Hematopoietic multipotent progenitor cell treated with erythropoietin and hydrocortisone succinate and interleukin-3 and kit ligand, for 6 days (in vitro differentiated cells): ENCODE results near the gene MCM9.
"Not testable (repeated sequence)": the region's sequence is repeated elsewhere in the genome, so short reads cannot be mapped to it uniquely, and the experiment has no call there.

Experiments
- DNase-seq: peaks from one replicate; pipeline ENCODE4 v3.0.0-alpha.2; 2015

The MCM9 gene

DNA sequence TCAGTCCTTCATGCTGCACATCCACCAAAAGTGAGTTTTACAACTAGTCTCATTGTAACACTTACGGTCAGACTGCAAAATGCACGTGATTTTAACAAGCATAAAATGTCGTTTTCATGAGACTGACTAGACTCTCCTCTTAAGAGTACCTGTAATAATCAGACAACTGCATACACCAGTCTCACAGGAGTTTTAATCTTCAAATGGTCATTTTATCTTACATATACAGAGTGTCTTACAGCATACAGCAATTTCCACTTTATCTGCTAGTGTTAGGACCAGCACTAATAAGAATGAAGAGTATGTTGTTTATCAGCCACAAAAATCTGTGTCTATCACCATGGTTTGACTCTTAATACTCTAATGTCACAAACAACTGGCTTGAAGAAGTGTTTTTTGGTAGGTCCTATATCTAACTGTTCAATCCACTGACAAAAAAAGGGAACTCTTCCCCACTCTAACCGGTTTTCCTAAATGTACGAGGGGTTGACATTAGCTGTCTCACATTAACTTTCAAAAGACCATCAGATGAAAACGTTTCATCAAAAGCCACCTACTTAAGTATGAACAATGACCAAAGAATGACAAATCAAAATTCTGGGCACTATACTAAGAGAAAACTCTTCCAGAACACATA, 42.5 kb downstream of the MCM9 start:
- DNase-seq: peak; percentile 80

DNA sequence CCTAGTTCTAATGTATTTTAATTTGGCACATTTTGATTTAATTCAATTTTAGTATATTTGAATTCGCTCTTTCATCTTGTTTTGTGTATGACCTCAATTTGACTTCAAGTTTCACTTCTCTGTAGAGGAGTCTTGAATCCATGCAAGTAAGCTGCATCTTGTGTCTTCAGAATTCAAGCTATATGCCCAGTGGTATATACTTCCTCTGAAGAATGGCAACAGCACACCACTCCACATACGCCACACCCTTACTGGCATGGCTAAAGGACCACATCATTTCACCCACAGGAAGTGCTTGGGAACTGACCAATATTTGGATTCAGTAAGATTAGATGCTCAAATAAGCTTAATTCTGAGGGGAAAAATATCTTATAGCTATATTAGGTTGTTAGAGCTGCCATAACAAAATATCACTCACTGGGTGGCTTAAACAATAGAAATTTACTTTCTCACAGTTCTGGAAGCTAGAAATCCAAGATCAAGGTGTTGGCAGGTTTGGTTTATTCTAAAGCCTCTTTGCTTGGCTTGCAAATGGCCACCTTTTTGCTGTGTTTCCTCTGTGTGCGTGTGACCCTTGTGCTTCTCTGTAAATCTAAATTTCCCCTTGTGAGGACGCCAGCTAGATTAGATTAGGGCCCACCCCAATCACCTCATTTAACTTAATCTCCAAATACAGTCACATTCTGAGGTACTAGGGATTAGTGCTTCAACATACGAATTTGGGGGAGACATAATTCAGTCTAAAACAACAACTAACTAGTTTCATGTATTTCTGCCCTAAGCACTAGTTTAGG, 43.8 kb downstream of the MCM9 start:
- peak; percentile 33 for DNase-seq

DNA sequence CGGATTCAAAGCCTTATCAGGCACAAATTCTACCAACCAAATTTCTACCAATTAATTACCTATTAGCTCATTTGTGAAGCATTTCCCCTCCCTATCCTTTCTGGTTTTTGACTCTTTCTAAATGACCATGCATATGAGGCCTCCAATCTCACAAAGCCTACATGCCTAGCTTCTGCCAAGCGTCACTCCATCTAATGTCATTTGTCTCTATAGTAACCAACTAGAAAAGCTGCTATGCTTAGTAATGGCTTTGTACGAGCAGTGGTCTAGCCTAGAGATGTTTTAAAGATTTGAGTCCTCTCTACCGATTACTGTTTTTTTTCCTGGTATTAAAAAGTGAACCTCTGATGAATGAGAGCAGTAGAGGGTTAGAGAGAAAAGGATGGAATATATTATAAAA, 45.8 kb downstream of the MCM9 start:
- DNase-seq: no peak

DNA sequence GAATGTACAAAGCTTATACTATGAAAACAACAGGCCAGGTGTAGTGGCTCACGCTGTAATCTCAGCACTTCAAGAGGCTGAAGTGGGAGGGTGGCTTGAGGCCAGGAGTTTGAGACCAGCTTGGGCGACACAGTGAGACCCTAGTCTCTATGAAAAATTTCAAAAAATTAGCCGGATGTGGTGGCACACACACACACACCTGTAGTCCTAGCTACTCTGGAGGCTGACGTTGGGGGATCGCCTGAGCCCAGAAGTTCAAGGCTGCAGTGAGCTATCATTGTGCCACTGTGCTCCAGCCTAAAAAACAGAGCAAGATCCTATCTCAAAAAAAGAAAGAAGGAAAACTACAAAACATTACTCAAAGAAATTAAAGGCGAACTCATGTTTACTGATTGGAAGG, 48.3 kb downstream of the MCM9 start:
- DNase-seq: no peak

DNA sequence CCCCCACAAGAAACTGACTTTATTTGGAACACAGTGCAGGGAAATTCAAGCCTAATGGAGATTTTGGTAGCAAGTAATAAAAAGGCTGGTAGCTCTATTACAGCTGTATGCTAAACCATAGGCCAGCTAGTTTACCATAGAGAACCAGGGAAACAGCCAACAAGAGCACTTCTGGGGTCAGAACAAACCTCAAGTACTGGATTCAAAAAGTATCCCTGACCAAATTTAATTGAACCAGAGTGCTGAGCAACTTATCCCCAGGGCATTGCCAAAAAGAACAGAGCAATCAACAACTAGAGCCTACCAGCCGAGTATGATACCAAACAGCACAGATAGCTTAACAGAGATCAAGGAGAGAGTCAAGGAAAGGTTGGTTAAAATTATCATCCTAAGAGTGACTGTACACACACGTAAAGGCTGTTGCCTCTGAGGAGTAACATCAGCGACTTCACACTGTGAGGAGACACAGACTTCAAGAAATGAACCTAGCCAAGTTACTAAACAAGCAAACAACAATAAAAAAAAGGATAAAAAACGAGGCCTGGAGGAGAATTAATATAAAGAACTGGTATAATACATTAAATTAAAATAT, 52.5 kb downstream of the MCM9 start:
- no peak for DNase-seq

DNA sequence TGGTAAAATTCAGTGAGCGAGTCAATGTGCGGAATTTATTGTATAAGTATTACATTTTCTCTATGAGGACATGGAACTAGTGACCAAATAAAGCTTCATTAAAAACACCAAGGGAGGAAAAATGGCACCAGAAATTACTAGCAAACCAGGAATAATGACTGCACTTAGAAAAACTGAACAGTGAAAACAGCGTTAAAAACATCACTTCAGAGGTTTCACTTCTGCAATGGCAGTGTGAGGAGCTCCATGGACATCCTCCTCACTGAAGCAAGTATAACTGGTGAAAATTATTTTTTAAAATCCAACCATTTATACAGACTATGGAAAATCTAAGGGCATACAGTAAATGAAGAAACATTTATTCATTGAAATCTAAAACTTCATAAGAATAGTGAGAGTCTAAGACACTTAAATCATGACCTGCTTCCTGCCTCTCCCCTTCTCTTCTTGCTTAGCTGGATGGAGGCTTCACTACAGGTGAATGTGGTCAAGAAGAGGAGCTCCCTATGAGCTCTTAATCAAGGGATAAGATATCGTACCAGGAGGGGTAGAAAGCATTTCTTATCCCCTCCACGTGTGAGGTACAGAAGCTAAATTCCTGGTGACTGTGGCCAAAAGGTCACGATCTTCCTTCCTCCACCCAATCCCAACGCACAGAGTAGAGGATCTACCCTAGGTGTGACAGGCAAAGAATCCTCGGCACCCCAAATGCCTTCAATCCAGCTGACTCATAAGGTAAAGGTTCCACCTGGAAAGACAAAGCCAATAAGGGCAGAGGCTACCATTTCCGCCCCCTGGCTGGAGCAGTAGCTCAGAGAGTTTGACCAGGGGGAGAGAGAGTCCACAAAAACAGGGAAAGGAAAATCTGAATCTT, 53.3 kb downstream of the MCM9 start:
- DNase-seq: no peak

DNA sequence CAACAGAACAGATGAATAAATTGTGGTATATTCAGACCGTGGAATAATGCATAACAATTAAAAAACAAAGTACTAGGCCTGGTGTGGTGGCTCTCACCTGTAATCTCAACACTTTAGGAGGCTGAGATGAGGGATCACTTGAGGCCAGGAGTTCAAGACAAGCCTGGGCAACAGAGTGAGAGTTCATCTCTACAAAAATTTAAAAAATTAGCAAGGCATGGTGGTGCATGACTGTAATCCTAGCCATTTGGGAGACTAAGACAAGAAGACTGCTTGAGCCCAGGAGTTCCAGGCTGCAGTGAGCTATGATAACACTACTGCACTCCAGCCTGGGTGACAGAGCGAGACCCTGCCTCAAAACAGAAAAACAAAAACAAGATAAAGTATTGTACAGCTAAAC, 57.2 kb downstream of the MCM9 start:
- DNase-seq: no peak

DNA sequence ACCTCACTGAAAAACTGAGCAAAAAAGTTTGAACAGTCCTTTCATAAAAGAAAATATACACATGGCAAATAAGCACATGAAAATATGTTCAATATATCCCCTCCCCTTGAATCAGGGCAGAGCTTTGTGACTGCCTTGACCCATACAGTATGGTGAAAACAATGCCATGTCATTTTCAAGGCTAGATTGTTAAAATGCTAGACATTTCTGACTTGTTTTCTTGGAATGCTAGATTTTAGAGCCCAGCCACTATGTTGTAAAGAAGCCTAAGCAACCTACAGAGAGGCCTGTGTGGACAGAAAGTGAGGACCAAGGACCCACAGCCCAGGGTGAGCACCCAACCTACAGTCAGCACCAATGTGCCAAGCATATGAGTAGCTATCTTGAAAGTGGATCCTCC, 58.1 kb downstream of the MCM9 start:
- DNase-seq: no peak

DNA sequence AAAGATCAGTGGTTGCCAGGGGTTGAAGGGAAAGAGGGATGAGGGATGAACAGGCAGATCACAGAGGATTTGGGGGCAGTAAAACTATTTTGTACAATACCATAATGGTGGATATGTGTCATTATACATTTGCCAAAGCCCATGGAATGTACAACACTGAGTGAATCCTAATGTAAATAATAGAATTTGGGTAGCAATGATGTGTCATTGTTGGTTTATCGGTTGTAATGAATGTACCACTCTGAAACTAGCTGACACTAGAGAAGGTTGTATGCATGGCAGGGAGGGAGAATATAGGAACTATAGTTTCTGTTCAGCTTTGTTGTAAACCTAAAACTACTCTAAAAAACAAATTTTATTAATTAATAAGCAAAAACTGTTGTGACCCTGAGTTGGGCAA, 58.8 kb downstream of the MCM9 start:
- DNase-seq: no peak

DNA sequence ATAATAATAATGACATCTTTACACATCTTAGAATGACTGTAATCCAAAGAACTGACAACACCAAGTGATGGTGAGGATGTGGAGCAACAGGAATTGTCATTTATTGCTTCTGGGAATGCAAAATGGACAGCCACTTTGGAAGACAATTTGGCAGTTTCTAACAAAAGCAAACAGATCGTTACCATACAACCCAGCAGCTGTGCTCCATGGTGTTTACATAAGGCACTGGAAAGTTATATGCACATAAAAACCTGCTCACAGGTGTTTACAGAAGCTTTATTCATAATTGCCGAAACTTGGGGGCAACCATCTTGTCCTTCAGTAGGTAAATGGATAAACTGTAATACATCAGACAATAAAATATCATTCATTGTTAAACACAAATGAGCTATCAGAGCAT, 59.3 kb downstream of the MCM9 start:
- no peak for DNase-seq

DNA sequence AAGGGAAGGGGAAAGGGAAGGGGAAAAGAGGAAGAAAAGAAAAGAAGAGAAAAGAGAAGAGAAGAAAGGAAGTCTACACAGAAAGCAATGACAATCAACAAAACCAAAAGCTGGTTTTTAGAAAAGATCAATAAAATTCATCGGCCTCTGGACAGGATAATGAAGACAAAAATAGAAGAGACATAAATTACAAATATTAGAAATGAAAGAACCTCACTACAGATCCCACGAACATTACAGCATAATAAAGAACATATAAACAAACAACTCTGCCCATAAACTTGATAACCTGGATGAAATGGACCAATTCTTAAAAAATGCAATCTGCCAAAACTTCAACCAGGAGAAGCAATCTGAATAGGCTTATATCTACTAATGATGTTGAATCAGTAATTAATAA, 61.7 kb downstream of the MCM9 start:
- no peak for DNase-seq

DNA sequence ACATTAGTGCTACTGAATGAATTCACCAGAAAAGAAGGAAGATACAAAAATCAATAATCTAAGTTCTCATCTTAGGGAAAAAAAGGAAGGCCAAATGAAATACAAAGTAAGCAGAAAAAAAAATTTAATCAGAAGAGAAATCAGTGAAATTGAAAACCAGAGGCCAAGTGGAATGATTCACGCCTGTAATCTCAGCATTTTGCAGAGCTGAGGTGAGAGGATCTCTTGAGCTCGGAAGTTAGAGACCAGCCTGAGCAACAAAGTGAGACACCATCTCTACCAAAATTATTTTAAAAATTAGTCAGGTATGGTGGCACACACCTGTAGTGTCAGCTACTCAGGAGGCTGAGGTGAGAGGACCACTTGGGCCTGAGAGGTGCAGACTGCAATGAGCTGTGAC, 62.2 kb downstream of the MCM9 start:
- no peak for DNase-seq

DNA sequence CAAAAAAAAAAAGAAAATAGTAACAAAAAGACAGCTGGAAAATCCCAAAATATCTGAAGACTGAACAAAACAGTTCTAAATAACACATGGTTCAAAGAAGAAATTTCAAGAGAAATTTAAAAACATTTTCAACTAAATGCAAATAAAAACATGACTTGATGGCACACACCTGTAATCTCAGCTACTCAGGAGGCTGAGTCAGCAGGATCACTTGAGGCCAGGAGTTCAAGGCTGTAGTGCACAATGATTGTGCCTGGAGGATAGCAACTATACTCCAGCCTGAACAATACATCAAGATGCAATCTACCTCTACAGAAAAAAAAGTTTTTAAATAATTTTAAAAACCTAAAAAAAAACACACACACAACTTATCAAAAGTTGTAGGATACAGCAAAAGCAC, 62.6 kb downstream of the MCM9 start:
- no peak for DNase-seq

DNA sequence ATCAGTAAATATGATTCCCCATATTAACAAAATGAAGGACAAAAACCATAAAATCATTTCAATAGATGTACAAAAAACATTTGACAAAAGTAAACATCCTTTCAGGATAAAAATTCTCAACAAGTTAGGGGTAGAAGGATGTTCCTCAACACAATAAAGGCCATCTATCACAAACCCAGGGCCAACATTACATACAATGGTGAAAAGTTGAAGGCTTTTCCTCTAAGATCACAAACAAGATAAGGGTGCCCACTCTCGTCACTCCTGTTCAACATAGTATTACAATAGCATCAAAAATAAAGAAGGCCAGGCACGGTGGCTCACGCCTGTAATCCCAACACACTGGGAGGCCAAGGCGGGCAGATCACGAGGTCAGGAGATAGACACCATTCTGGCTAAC, 63.6 kb downstream of the MCM9 start:
- no peak for DNase-seq

DNA sequence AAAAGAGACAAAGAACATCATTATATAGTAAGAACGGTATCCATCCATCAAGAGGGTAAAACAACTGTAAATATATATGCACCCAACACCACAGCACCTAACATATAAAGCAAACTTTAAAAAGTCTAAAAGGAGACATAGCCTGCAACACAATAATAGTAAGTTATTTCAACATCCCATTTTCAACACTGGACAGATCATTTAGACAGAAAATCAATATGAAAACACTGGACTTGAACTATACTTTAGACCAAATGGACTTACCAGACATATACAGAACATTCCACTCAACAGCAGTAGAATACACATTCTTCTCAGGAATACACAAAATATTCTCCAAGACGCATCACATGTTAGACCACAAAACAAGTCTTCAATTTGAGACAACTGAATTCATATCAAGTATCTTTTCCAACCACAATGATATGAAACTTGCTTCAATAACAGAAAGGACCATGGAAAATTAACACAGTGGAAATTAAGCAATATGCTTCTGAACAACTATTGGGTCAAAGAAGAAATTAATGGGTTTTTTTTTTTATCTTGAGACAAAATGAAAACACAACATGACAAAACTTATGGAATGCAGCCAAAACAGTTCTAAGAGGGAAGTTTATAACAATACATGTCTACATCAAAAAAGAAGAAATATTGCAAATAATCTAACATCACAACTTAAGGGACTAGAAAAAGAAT, 64.9 kb downstream of the MCM9 start:
- DNase-seq: peak; percentile 60

DNA sequence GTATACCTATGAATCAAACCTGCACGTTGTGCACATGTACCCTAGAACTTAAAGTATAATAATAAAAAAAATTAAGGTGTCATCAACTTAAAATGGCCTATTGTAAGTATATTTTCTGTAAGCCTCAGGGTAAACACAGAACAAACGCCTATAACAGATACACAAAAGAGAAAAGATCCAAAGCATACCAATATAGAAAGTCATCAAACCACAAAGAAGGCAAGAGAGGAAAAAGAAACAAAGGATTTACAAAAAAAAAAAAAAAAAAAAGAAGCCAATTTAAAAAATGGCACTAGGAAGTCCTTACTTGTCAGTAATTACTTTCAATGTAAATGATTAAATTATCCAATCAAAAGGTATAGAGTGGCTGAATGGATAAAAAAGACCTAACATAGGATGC, 65.6 kb downstream of the MCM9 start:
- DNase-seq: no peak

DNA sequence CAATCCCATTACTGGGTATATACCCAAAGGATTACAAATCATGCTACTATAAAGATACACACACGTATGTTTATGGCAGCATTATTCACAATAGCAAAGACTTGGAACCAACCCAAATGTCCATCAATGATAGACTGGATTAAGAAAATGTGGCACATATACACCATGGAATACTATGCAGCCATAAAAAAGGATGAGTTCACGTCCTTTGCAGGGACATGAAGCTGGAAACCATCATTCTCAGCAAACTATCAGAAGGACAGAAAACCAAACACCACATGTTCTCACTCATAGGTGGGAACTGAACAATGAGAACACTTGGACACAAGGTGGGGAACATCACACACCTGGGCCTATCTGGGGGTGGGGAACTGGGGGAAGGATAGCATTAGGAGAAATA, 66.1 kb downstream of the MCM9 start:
- not testable (repeated sequence) for DNase-seq

DNA sequence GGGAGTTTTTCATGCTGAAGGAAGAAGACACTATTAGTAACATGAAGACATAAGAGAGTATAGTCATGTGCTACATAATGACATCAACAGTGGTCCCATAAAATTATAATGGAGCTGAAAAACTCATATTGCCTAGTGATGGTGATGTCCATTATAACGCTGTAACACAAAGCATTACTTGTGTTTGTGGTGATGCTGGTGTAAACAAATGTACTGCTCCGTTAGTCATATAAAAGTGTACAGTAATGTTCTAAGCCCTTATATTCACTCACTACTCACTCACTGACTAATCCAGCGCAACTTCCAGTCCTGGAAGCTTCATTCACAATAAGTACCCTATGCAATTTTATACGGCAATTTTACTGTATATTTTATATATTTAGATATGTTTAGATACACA, 67.8 kb downstream of the MCM9 start:
- DNase-seq: no peak

DNA sequence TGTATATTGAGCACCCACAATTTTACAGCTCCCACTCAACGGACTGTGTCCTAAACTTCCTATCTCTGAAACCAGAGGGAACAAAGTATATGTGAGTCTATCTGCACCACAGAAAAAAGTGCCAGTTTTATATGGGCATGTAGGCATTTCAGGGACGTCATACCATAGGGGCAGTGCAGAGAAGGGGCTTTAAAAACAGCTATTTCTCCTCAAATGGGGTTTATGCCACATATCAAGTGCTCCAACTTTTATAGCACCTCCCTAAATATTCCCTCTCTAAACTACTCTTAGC, 69.9 kb downstream of the MCM9 start:
- DNase-seq: peak; percentile 49

DNA sequence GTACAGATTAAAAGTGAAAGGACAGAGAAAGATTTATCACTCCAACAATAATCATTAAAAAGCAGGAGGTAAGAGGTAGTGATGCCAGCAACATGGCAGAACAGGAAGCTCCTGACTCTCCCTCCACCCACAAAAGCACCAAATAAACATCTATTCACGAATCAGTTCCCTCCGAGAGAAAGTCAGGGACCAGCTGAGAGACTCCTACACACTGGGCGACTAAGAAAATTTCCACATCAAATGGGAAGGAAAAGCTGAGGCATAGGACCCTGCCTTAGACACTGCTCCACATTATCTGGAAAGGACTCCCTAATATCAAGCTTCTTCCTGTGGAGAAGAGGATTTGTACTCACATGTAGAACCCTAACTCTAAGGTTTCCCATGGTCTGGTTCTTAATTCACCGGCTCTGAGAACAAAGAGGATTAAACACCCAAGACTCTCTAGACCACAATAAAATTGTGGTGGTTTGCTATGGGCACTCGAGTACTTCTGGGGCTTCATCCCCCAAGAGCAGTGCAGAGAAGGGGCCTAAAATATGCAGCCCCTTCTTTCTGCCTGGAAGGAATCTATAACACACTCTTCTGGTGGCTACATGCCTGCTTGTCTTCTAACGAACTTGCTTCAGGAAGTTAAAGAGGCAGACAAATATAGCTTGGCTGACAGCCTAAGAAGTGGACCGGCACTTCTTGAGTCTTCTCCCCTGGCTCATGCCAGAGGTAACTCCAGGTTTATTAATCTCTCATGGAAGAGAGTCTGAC, 70.4 kb downstream of the MCM9 start:
- DNase-seq: no peak

DNA sequence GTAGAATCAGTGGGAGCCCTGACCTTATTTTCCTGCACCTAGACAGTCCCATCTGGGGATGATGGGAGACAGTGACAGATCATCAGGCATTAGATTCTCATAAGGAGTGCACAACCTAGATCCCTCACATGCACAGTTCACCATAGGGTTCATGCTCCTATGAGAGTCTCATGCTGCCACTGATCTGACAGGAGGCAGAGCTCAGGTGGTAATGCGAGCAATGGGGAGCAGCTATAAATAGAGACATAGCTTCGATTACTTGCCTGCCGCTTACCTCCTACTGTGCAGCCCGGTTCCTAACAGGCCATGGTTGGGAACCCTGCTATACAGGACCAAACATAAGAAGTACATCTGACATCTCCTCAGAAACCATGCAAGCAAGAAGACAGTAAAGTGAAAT, 72.5 kb downstream of the MCM9 start:
- DNase-seq: no peak

DNA sequence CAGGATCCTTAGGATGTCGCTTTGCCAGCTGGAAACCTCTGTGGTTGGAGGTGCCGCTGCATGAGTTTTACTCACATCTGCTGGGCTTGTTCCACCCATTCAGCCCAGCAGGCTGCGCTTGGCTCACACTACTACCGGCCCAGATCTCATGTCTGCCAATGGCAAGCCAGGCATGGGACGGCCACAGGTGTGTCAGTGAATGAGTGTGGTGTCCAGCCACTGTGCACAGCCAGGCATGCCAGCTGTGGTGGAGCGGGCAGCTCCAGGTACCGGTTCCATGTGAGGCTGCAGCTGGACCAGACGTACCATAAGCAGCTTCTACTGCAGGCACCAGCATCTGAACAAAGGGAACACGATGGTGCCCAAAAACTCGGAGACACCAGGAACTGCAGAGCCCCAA, 74.1 kb downstream of the MCM9 start:
- DNase-seq: no peak
